GM12865 (cell line): ENCODE data around the gene LCE6A.

Experiments
- DNase-seq: peaks from one replicate; pipeline ENCODE4 v3.0.0; 2010; ENCODE audit warnings: low read depth
- H3K4me3 ChIP-seq: 2 replicates; pipeline ENCODE4 v1.5.1; 2011; ENCODE audit warnings: mild to moderate bottlenecking, low read depth, low read length, control low read depth
- TF ChIP-seq, protein P1 (sequence below): IDR thresholded peaks from 2 replicates; pipeline ENCODE4 v1.5.1; 2011; ENCODE audit warnings: low read length, control low read depth, low read depth, inconsistent platforms; ENCODE audit not compliant: insufficient read depth; ENCODE audit errors: missing control alignments

Gene LCE6A

GRCh38 chr1:152859696-152860095, 17.0 kb downstream of the LCE6A start, which contains the start of gene LCE7A:
TSS of gene LCE7A (plus strand) at chr1:152859996. CDS start at chr1:152860698, 702 bp downstream.
- no peak for DNase-seq
- H3K4me3 ChIP-seq, result no peak within 1 kb of the TSS
- TF ChIP-seq, protein P1, sequence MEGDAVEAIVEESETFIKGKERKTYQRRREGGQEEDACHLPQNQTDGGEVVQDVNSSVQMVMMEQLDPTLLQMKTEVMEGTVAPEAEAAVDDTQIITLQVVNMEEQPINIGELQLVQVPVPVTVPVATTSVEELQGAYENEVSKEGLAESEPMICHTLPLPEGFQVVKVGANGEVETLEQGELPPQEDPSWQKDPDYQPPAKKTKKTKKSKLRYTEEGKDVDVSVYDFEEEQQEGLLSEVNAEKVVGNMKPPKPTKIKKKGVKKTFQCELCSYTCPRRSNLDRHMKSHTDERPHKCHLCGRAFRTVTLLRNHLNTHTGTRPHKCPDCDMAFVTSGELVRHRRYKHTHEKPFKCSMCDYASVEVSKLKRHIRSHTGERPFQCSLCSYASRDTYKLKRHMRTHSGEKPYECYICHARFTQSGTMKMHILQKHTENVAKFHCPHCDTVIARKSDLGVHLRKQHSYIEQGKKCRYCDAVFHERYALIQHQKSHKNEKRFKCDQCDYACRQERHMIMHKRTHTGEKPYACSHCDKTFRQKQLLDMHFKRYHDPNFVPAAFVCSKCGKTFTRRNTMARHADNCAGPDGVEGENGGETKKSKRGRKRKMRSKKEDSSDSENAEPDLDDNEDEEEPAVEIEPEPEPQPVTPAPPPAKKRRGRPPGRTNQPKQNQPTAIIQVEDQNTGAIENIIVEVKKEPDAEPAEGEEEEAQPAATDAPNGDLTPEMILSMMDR, result no peak

GRCh38 chr1:152860129-152860528, 17.5 kb downstream of the LCE6A start:
- TF ChIP-seq, protein P1, result no peak
- no peak overlapping the region for H3K4me3 ChIP-seq
- DNase-seq, result no peak

GRCh38 chr1:152861374-152861773, 18.7 kb downstream of the LCE6A start:
- TF ChIP-seq, protein P1, result no peak
- no peak for DNase-seq
- no peak overlapping the region for H3K4me3 ChIP-seq

DNA sequence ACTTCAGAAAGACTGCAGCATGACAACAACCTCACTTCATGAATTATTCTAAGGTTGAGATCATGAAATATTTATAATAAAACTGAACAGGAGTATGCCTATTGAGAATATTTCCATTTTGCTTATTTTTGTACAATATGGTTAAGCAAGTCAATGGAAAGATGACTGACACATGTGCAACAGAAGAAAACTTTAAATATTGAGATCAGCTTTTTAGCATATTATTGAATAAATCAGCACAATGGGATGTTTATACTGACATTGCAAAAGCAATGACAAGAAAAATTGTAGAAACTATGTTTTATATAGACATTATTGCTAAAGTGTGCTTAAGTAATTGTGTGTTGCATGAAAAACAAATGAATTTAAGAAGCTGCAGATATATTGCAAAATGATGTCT, 21.8 kb downstream of the LCE6A start:
- H3K4me3 ChIP-seq, result no peak overlapping the region
- DNase-seq, result no peak
- TF ChIP-seq, protein P1, result no peak

DNA sequence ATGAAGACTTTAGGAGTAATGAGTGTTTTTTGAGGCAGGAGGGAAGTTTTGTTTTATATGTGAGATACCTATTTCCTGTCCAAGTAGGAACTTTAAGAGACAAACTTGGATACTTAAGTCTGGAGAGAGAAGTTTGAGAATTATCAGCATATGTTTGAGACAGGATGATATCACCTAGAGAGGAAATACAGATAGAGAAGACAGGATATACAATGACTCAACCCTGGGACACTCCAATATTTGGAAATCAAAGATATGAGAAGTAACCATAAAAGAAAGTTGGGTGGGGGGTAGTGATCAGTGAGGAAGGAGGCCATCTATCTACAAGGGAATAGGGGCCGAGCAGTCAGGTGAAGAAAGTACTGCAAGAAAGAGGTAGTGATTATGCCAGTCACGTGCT, 23.7 kb downstream of the LCE6A start:
- DNase-seq, result no peak
- H3K4me3 ChIP-seq, result no peak overlapping the region
- TF ChIP-seq, protein P1, result no peak

GRCh38 chr1:152869808-152870419, 27.3 kb downstream of the LCE6A start:
- no peak overlapping the region for H3K4me3 ChIP-seq
- DNase-seq, result peak; percentile 84
- TF ChIP-seq, protein P1, result peak; percentile 80

- no peak overlapping the region for H3K4me3 ChIP-seq
- DNase-seq, result peak; percentile 48
- TF ChIP-seq, protein P1, result peak; percentile 36
Observed at GRCh38 chr1:152870831-152871730, 28.4 kb downstream of the LCE6A start.
